Measurements from ENCODE around the gene IER3.

Gene IER3, protein sequence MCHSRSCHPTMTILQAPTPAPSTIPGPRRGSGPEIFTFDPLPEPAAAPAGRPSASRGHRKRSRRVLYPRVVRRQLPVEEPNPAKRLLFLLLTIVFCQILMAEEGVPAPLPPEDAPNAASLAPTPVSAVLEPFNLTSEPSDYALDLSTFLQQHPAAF

DNA sequence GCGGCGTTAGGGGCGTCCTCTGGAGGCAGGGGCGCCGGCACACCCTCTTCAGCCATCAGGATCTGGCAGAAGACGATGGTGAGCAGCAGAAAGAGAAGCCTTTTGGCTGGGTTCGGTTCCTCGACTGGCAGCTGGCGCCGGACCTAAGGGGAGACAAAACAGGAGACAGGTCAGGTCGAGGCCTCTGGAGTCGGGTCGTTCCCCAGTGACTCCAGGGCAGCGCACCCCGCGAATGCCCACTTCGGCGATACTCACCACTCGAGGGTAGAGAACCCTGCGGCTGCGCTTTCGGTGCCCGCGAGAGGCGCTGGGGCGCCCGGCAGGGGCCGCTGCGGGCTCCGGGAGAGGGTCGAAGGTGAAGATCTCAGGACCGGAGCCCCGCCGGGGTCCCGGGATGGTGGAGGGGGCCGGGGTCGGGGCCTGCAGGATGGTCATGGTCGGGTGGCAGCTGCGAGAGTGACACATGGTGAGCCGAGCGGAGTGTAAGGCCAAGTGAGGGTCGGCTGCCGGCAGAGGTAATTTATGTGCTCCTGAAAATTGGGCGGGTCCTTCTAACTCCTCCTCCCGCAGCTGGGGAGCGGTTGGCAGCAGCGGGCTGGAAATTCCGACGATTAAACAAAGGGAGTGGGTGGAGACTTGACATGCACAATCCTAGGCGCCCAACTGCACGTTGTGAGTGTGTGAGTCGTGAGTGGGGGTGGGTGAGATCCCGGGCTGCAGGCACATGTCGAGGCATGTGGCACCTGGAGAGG, at the start of gene IER3:
Gene IER3 (minus strand): TSS at position 494 of the 752 bp plus-strand sequence. CDS start 29 bp downstream, at position 465.
- DNase-seq = peak; percentile 95

DNA sequence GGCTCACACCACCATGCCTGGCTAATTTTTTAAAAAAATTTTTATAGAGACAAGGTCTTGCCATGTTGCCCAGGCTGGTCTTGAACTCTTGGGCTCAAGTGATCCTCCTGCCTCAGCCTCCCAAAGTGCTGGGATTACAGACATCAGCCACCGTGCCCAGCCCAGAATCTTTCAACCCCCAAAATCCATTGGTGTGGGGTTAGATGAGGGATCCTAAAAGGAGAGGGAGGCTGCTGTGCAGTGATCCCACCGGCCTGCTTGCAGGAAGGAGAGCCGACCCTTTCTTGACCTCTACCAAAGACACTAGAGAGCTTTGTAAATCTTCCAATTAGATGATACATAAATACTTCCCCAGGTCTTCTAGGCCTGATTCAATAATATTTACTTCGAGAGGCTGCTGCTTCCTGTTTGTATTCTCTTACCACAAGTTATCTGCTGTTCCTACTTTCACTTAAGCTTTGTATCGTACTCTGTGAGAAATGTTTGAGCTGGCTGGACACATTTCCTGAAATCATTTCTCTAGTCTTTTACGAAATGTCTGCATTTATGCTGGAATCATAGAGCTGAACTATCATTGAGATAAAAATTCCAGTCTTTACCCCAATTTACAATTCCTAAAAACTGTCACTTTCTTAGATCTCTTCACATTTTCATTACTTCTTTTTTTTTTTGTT, 49.3 kb upstream of the IER3 start:
- DNase-seq = peak; percentile 50

DNA sequence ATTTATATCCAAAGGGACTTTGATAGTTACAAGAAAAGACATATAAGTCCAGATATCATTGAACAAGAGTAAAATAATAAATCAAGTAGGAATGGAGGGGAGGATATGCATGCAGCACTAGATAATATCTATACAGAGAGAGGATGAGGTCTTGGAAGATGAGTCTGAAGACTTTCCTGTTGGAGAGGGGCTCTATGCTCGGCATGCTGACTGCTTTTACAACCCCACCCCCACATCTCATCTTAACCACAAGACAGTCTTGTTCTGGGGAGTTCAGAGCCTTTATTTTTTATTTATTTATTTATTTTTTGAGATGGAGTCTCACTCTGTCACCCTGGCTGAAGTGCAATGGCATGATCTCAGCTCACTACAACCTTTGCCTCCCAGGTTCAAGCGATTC, 48.4 kb upstream of the IER3 start:
- DNase-seq = no peak

DNA sequence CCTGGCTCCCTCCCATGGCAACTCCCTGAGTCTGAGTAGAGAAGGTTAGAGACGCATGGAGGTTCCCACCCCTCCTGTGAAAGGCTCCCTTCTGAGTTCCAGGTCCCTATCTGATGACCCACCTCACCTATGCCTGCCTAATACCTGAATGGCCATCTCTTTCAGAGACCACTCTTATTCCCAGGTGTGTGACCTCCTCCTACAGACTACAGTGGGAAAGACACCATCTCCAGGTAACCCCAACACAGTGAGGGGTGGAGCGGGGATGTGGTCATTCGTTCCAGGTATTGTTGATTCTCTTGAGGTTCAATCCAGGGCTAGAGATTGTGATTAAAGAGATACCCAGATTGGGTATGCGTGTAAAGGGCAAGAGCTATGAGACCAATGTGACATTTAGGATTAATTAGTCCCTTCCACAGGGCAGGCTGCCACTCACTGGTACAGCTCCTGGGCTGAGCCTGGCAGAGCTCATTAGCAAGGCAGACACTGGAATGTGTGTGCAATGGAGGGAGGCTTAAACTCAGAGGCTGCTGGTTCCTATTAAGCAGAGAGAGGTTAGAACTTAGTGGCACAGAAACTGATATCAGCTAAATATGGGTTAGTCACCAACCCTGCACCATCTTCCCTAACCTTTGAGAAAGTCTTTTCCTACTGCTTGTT, 46.5 kb upstream of the IER3 start:
- no peak for DNase-seq

DNA sequence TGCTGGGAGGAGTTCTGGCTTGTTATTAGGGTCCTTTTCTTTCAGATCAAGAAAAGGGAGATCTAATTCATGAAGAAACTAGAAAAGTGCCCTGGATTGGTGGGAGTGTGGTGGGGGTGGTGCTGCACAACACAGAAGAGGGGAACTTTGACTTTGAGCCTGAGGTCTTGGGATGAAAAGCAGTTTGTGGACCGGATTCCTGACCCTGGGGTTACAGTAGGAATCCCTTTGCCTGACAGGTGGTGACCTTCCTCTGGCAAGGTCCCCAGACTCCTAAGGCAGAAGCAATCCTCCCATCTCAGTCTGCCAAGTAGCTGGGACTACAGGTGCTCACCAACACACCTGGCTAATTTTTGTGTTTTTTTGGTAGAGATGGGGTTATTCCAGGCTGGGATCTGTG, 45.3 kb upstream of the IER3 start:
- DNase-seq = no peak

DNA sequence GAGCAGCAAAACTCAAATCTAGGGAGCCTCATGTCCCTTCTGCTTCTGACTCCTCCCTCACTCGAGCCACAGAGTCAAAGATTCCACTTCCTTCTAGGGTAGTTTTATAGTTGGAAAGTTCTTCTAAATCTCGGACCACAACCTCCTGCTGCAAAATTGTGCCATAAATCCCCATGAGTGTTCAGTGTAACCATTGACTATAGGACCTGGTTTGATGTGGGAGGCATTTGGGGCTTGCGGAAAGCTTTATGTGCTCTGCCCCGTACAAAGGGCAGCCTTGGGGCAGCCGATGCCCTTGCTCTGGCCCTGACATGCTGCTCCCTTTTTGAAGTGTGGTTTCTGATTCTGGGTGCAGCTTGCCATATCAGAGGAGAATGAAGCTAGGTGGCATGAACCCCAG, 43.6 kb upstream of the IER3 start:
- peak; percentile 68 for DNase-seq

DNA sequence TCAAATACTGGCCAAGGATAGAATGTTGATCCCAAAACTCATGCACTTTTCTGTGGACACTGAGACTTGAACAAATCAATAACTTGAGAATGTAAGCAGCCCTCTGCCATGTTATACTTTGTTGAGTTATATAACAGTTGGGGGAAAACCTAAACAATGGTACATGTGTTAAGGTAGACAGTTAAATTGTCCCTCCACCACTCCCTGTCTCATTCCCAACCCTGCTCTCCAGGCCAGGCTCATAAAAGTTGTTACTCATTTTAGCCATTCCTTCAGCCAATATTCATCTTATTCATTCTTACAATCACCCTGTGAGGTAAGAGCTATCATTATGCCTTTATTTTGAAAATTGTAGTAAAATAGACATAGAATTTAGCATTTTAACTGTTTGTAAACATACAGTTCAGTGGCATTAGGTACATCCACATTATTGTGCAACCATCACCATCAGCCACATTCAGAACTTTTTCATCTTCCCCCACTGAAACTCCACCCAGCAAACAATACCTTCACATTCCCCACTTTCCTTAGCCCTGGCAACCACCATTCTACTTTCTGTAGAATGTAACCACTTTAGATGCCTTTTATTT, 38.2 kb upstream of the IER3 start:
- DNase-seq = peak; percentile 68

DNA sequence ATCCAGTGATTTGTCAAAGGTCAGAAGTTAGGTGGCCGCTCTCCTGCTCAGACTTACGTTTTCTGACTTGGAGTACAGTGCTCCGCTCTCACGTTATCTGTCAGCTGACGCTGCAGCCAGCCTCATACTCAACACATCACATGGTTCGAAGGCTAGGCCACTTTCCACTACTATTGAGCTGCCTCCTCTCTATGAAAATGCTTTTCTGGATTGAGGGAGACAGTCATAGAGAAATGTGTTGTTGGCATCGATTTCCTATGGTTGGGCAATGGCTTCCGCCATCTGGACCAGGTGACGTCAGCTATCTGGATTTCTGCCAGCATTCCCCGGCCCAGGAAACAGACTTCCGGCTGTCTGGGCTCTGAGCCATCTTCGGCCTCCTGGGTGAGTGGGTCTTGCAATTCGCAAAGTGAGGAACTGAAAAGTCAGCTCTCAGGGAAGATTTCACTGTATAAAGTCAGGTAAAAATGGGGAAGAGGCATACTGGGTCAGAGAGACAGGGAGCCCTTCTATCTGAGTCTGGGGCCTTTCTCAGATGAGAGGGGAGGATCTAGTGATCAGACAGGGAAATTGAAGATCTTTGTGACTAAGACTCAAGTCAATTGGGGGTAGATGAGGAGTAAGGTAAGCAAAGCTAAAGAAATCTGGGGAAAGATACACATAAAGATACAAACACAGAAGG, 37.5 kb upstream of the IER3 start:
- peak; percentile 99 for DNase-seq

DNA sequence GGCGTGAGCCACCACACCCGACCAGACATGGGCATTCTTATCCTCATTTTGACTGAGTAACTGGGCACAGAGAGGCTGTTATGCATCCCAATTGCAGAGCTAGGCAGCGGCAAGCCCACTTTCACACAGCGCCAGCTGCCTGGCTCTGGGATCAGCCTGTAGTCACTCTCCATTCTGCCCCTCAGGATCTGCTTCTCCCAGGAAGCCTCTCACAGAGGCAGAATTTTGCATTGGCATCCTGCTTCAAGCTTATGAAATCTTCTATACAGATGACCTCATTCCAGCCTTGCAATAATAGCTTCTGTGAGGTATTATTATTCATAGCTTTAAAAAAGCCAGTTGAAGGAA, 37.0 kb upstream of the IER3 start:
- no peak for DNase-seq

DNA sequence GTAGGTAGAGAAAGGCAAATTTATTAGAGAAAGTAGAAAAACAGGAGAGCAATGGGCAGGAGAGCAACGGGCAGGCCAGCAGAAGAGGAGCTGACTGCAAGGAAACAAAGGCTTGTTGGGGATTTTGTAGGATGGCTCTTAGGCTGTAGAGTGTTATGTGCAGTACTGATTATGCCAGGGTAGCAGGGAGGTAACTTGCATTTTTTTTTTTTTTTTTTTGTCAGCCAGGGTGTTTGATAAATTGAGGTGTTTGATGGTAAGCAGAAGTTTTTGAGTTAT, 36.2 kb upstream of the IER3 start:
- no peak for DNase-seq

DNA sequence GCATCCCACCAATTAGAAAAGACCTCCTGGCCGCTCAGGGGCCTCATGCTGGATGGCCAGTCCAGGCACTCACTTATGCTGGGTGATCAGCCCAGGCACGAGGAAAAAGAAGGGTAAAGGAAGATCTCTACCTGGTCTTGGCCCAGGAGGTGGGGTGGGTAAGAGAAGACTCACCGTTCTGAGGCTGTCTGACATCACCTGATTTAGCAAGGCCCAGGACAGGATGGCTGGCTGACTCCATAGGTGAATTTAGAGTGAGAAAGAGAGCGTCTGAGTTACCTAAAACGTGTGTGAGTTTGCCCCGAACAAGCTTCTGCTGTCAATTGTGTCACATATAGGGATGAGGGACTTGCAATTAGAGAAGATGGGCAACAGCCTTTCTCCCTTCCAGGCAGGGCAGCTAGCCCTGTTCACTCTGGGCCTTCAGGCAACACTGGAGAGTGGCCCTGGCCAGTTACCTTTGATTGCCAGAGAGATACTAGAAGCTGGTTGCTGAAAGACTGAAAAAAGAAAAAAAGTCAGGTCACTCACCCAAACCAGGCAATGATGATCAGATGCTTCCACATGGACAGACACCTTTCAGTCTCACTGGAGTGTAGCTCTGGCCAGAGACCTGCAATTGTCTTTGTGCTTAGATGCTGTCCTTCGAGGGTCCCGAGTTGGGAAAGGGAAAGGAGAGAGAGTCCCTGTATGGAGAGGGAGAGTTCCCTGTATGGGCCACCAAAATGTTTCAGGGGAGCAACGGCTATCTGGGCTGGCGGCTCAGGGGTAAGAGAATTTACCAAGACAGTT, 35.7 kb upstream of the IER3 start:
- no peak for DNase-seq

DNA sequence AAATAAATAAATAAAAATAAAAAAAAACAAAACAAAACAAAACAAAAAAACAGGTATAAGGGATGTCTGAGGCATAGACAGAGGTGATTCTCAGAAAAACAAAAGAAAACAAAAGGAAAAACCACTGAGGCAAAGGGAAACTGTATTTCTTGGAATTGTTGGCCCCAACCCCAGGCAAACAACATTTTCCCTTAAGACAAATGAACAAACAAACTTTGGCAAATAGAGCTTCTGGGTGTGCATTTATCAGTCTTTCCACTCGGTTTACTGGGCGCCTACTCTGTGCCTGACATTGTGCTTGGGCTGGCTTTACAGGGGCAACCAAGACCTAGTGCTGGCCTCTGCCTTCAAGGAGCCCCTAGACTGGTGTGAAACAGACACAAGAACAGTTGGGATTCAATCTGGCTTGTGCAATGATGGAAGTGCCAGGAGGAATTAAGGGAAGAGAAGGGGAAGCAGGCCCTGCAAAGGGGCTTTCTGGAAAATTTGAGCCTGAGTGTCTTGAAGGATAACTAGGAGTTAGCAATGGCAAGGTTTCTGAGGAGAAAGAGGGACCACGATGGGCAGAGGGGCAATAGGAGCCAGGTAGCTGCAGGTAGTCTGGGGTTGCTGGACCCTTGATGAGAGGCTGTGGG, 33.8 kb upstream of the IER3 start:
- DNase-seq = no peak

DNA sequence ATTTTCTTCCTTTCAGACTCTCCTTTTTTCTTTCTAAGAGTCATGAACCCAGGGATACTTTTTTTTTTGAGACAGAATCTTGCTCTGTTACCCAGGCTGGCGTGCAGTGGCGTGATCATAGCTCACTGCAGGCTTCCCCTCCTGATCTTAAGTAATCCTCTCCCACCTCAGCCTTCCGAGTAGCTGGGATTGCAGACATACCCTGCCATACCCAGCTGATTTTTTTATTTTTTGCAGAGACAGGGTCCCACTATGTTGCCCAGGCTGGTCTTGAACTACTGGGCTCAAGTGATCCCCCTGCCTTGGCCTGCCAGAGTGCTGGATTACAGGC, 32.8 kb upstream of the IER3 start:
- no peak for DNase-seq

DNA sequence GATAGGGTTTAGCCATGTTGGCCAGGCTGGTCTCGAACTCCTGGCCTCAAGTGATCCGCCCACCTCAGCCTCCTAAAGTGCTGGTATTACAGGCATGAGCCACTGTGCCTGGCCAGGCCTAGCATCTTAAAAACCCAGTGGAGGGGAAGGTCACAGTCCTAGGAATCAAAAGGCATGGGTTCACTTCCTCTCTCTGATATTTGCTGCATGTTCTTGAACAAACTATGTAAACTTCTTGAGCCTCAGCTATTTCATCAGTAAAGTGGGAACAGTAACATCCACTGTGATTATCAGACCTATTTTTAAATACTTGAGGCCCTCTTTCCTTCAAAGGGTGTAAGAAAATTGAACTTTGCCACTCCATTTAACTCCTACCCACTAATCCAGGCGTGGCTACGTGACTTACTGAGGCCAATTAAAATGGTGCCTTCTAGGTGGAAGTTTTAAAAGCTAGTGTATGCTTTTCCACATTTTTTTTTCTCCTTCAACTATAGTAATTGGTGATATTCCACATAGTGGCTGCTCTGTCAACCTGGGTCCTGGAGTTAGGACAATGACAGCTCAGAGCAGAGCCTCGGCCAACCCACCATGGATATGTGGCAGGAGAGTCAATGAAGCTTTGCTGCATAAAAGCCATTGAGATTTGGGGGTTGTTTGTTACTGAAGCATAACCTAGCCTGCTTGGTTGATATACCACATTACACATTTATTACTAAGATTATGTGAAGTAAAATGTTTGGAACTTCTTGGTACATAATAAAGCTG, 32.2 kb upstream of the IER3 start:
- no peak for DNase-seq

DNA sequence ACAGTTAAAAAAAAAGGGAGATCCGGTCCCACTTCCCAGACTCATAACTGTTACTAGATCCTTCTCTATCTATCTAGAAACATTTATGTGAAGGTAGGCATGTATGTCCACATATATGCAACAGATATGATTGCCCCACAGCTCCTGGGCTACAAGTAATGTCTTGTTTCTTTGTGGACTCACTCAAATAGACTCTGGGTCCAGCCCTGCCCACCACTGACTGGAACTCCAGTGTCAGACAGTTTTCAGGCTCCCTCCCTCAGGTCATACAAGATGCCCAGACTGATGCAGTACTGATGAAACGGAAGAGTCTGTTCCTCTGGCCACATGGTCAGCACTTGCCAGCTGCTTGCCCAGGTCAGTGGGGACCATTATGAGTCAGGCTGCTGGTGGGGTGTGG, 30.8 kb upstream of the IER3 start:
- DNase-seq = no peak

DNA sequence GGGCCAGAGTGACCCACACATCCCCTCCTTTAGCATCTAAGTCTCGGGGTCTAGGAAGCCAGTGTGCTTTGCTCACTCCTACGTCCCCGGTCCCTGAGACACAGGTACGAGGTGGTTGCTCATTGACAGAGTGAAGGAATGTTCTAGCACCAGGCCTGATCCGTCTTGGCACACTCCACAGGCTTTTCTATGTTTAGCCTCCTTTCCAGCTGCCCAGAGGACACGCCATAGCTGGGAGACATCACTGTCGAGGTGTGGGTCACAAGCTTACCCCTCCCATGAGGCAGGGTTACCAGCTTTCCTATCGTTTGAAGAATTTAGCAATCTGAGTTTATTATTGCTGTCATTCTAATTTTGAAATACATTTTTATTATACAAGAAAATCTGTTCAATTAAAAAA, 30.4 kb upstream of the IER3 start:
- no peak for DNase-seq

DNA sequence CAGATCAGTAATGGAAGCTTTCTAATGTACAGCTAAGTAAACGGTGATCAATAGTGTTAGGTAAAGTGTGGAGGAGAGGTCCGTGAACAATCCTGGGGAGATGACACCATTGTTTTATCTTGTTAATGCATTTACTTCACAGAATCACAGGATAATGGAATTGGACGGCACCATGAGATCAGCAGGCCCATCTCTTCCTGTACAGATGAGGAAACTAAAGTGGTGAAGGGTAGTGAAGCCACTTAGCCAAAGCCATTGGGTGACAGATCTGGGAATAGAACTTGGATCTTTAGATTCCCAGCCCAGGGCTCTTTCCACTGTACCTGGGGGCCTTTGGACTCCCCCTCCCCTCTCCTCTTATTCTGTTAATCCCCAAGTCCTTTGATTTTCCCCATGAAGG, 26.2 kb upstream of the IER3 start:
- no peak for DNase-seq

DNA sequence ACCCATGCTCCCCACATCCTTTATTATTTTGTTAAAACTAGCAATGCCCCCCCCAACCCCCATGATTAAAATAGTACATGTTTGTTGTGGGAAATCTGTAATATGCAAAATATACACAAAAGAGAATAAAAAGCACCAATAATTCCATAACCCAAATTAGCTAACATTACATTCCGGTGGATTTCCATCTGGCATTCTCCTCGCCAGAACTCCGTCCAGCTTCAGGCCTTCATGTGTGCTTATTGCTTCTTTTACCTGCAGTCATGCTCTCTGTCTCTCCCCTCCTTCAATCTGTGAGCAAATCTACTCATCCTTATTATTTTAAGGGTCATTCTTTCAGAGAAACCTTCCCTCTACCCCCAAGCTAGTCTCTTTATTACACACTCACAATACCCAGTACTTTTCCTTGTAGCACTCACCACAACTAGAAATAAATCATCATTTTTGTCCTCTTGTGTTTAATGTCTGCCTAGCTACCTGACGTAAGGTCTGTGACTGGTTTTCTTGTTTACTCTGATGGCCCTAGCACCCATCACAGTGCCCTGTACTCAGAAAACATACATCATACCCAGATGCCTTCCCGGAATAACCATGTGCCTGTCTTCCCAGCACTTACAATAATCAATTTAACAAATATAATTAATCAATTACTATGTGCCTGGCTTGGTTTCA, 25.6 kb upstream of the IER3 start:
- DNase-seq = no peak

DNA sequence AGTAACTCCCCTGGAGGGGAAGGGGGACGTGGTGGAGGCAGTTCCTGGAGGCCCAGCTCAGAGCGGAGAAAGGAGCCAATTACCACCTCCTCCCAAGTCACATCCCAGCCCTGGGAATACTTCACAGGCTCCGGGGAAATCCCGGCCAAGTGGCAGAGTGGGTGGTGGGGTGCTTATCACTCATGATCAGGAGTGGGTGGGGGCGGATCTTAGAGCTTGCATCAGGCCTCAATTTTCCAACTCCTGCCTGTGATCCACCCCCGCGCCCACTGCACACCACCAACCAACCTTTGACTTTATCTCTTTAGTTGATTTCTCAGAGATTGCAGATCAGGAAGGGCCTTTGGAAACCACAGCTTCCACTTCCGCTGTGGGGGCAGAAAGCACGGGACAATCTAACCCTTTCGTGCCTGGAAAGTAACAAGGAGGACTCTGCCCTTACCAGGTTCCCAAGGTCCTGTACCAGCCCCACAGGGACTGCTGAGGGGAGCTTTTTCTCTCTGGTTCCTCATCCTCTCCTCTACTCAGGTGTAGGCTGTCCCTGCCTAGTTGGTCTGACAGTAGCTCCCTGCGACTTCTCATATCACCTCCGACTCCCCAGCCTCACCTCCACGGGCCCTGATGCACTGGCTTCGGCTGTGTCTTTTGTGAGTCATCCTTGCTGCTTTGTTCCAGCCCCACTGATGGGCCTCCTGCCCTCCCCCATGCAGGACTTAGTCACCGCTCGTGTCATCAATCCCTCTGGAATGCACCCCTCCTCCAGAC, 24.9 kb upstream of the IER3 start:
- DNase-seq = peak; percentile 98

DNA sequence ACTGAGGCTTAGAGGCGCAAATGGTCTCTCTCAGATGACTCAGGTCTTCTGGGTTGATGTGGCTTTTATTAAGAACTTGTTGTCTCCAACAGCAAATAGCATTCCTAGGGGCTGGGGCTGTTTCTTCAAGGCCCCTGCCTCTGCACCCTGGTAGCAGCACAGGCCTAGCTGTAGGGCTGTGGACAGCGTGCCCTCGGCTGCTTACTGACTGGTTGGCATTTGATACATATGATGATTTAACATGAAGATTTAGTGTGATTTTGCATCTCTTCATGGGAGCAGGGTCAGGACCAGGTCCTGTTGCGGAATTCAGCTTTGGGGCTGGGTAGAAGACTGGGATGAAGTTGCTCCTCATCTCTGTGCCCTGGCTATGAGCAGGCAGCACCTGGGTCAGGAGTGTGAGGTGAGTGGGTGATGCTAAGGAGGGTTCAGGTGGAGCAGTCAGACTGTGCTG, 24.3 kb upstream of the IER3 start:
- DNase-seq = no peak
